ENCODE results near the gene CIDEC. TPM values are rescaled to one million over a fixed set of nuclear protein-coding genes. Genes with fewer than 3 reads are reported as not detected.
A peak's percentile ranks its signal among the peaks of the same experiment; 100 is the strongest.

The CIDEC gene
- total and polyA plus RNA-seq, 2 of the 13 experiments (the other 11 are each of a cell fraction or from before 2014, with no cell fraction given) = 2.5 to 10.4 TPM

DNA sequence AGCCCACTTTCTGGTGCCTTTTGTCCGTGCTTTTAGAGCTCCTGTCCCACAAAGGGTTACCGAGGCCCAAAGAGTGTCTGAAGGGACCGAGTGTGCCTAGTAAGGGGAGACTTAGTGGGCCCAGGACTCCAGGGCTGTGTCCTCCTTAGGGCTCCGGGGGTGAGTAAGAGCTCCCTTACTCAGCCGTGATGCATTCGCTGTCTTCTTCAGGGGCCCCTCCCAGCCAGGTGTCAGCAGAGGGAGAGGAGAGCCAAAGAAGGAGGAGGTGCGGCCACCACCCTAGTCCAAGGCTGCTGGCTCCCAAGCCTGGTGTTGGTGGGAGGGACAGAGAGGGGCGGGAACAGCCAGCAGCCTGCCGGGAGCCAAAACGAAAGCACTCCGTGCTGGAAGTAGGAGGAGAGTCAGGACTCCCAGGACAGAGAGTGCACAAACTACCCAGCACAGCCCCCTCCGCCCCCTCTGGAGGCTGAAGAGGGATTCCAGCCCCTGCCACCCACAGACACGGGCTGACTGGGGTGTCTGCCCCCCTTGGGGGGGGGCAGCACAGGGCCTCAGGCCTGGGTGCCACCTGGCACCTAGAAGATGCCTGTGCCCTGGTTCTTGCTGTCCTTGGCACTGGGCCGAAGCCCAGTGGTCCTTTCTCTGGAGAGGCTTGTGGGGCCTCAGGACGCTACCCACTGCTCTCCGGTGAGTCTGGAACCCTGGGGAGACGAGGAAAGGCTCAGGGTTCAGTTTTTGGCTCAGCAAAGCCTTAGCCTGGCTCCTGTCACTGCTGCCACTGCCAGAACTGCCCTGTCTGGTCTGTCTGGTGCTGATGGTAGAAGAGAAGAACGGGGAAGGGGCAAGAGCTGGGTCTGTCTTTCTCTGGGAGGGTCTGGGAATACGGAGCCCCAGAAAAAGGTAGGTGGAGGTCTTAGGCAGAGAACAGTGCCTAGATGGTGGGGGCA is 37.0 kb upstream of the CIDEC start, which contains the start of gene IL17RC (continued):
- TF ChIP-seq KIAA2018 (CRISPR knock-in tag; IDR thresholded peaks at IDR 0.05; ENCODE audit: borderline replicate concordance) (no peak), HDAC6 (IDR thresholded peaks at IDR 0.05; ENCODE audit: low read depth, low read length) (no peak), MTA1 (CRISPR knock-in tag; IDR thresholded peaks at IDR 0.05; ENCODE audit: borderline replicate concordance) (no peak), THAP8 (CRISPR knock-in tag; IDR thresholded peaks at IDR 0.05; ENCODE audit: borderline replicate concordance) (no peak), FOXM1 (CRISPR knock-in tag; IDR thresholded peaks at IDR 0.05) (no peak), ZNF282 (IDR thresholded peaks at IDR 0.05; ENCODE audit: partially characterized antibody) (no peak), POLR2AphosphoS2 (IDR thresholded peaks at IDR 0.05; ENCODE audit: low read depth, low read length) (no peak), ELF4 (CRISPR knock-in tag; IDR thresholded peaks at IDR 0.05; ENCODE audit: borderline replicate concordance) (no peak), ZNF879 (CRISPR knock-in tag; IDR thresholded peaks at IDR 0.05) (no peak), ZNF451 (CRISPR knock-in tag; IDR thresholded peaks at IDR 0.05) (no peak), CREM (IDR thresholded peaks at IDR 0.05) (no peak), CREM (CRISPR knock-in tag; IDR thresholded peaks at IDR 0.05) (no peak)
- TF ChIP-seq, protein P1, sequence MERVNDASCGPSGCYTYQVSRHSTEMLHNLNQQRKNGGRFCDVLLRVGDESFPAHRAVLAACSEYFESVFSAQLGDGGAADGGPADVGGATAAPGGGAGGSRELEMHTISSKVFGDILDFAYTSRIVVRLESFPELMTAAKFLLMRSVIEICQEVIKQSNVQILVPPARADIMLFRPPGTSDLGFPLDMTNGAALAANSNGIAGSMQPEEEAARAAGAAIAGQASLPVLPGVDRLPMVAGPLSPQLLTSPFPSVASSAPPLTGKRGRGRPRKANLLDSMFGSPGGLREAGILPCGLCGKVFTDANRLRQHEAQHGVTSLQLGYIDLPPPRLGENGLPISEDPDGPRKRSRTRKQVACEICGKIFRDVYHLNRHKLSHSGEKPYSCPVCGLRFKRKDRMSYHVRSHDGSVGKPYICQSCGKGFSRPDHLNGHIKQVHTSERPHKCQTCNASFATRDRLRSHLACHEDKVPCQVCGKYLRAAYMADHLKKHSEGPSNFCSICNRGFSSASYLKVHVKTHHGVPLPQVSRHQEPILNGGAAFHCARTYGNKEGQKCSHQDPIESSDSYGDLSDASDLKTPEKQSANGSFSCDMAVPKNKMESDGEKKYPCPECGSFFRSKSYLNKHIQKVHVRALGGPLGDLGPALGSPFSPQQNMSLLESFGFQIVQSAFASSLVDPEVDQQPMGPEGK (CRISPR knock-in tag; IDR thresholded peaks at IDR 0.05) = peak; percentile 49
- TF ChIP-seq, protein P2, sequence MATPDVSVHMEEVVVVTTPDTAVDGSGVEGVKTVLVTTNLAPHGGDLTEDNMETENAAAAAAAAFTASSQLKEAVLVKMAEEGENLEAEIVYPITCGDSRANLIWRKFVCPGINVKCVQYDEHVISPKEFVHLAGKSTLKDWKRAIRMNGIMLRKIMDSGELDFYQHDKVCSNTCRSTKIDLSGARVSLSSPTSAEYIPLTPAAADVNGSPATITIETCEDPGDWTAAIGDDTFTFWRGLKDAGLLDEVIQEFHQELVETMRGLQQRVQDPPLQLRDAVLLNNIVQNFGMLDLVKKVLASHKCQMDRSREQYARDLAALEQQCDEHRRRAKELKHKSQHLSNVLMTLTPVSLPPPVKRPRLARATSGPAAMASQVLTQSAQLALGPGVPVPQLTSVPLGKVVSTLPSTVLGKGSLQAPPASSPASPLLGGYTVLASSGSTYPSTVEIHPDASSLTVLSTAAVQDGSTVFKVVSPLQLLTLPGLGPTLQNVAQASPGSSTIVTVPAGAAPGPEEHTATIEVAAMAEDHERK (CRISPR knock-in tag; IDR thresholded peaks at IDR 0.05; ENCODE audit: low read depth) = no peak

Measured in HepG2 (cell line).